Measurements from ENCODE around the gene ZC3H4. TPM values are rescaled to one million over a fixed set of nuclear protein-coding genes. Genes with fewer than 3 reads are reported as not detected.

ZC3H4 gene
- total and polyA plus RNA-seq, 9 of the 15 experiments (the other 6 are each of a cell fraction or from before 2014, with no cell fraction given): 2.2 to 75.6 (median 18.3) TPM

GRCh38 chr19:47063874-47064273, 49.7 kb downstream of the ZC3H4 start:
- no peaks in the 10 kb centered on the region for H3K9me3 ChIP-seq (replicated peaks; ENCODE audit: control insufficient read depth, insufficient read depth, low read depth, low read length)
- intact Hi-C loops (cut with micrococcal nuclease): loop anchor here (10.0 kb wide), 1 partner anchor 49 kb away; the partner anchor contains the start of gene NPAS1
- CTCF ChIA-PET (ENCODE audit: low intra/inter-chr PET ratio): no interaction called here
- TF ChIP-seq ZNF707 (CRISPR knock-in tag; conservative IDR thresholded peaks at IDR 0.05): no peak
- no peak for TF ChIP-seq TAF15 (IDR thresholded peaks at IDR 0.05; ENCODE audit: low read depth, low read length)
- TF ChIP-seq HMG20B (CRISPR knock-in tag; IDR thresholded peaks at IDR 0.05): no peak
- TF ChIP-seq POLR2A (conservative IDR thresholded peaks at IDR 0.05): 0 out of 2 replicates have a peak, but pooled peaks have one; percentile 33
- no peak for TF ChIP-seq YY1 (IDR thresholded peaks at IDR 0.05; ENCODE audit: borderline replicate concordance in 1 of 3, control insufficient read depth in 1 of 3, extremely low read depth in 1 of 3, insufficient read depth in 3 of 3, insufficient read length in 1 of 3, insufficient replicate concordance in 2 of 3, low read depth in 1 of 3, low read length in 2 of 3)
- no peak for TF ChIP-seq SRSF3 (IDR thresholded peaks at IDR 0.05; ENCODE audit: insufficient read depth, low read length)
- H3K9ac ChIP-seq (ENCODE audit: insufficient read depth in 1 of 2, low read depth in 2 of 2, low read length in 2 of 2): peak overlapping the region in 1 of 2 experiments; percentile 2; a peak in 1 of 4 replicates
- in situ Hi-C loops (cut with MboI): no loop called here
- no peak overlapping the region for H3K27ac ChIP-seq (ENCODE audit: extremely low read depth, low read depth, low read length)
- FAIRE-seq (no peak), DNase-seq (ENCODE audit: extremely low read depth in 1 of 4, low spot score in 3 of 4) (no peak), ATAC-seq (peak; percentile 37)
- H4K20me1 ChIP-seq (replicated peaks; ENCODE audit: control insufficient read depth, insufficient read depth, low read length): 0 out of 2 replicates have a peak, but pooled peaks cover 3% of the 10 kb centered on the region
- H3K4me3 ChIP-seq: no peak overlapping the region
- no peak overlapping the region for H3K4me2 ChIP-seq (ENCODE audit: insufficient read depth, low read length)
- H3K9me1 ChIP-seq (ENCODE audit: control insufficient read depth, insufficient read depth, low read length): no peaks in the 10 kb centered on the region
- no TSS peak for BruUV-seq (replicated peaks)
- H3K4me1 ChIP-seq (replicated peaks in 1 of 2; ENCODE audit: control insufficient read depth in 2 of 2, insufficient read depth in 2 of 2, low read length in 2 of 2): peaks cover under 1 to 13% of the 10 kb centered on the region in 2 experiments; a peak in 3 of 5 replicates
- no peak overlapping the region for H2AFZ ChIP-seq (ENCODE audit: low read depth, low read length)
- 67% methylated on average over 6 of the region's 6 CpGs for WGBS (ENCODE audit: insufficient coverage, low coverage, missing lambda C conversion rate)
- no peaks in the 10 kb centered on the region for H3K79me2 ChIP-seq (ENCODE audit: control insufficient read depth, insufficient read depth, low read length)
- H3K27me3 ChIP-seq (ENCODE audit: control insufficient read depth in 2 of 2, insufficient read depth in 2 of 2, low read length in 2 of 2): no peaks in the 10 kb centered on the region
- H3K36me3 ChIP-seq (ENCODE audit: control insufficient read depth, insufficient read depth, low read length): peaks cover 43% of the 10 kb centered on the region; the same call in 2 of the 3 replicates
- POLR2A ChIA-PET: interaction anchor here (0.6 to 1.9 kb wide), 5 partner anchors 16 to 210 kb away, joined by 3 to 8 read pairs (median 3); partner anchors contain the start of genes TMEM160 and ZC3H4
